Renal cortical epithelial cell (primary cell): ENCODE measurements around the gene PSMD8. TPM values are rescaled to one million over a fixed set of nuclear protein-coding genes. Genes with fewer than 3 reads are reported as not detected.
A peak's percentile ranks its signal among the peaks of the same experiment; 100 is the strongest.
"Not testable (repeated sequence)": the region's sequence is repeated elsewhere in the genome, so short reads cannot be mapped to it uniquely, and the experiment has no call there.

Source experiments
- DNase-seq: peaks from one replicate; pipeline ENCODE4 v3.0.0-alpha.2; 2011; ENCODE audit warnings: low read depth
- total RNA-seq: library from RNA; depleted of rRNA; stranded (reverse); fragments of >200 nt; gene quantifications from 2 replicates; pipeline ENCODE4 v1.2.3, GENCODE V29; 2014

Gene PSMD8
- total RNA-seq, 1 donor from 2014 or later: 206 TPM

- DNase-seq: peak; percentile 10
Measured at GRCh38 chr19:38362076-38362945, 12.1 kb upstream of the PSMD8 start.

DNA sequence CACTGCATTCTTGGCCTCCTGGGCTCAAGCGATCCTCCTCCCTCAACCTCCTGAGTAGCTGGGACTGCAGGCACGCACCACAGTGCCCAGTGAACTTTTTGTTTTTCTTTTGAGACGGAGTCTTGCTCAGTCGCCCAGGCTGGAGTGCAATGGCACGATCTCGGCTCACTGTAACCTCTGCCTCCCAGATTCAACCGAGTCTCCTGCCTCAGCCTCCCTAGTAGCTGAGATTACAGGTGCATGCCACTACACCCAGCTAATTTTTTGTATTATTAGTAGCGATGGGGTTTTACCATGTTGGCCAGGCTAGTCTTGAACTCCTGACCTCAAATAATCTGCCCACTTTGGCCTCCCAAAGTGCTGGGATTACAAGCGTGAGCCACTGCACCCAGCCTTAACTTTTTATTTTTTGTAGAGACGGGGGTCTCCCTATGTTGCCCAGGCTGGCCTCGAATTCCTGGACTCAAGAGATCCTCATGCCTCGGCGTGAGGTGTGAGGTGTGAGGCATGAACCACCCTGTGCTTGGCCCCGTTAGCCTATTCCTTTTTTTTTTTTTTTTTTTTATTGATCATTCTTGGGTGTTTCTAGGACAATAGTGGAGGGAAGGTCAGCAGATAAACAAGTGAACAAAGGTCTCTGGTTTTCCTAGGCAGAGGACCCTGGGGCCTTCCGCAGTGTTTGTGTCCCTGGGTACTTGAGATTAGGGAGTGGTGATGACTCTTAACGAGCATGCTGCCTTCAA is 11.3 kb upstream of the PSMD8 start:
- not testable (repeated sequence) for DNase-seq

GRCh38 chr19:38367041-38367440 is 7.3 kb upstream of the PSMD8 start:
- no peak for DNase-seq

- no peak for DNase-seq
Measured at GRCh38 chr19:38369584-38369983, 4.8 kb upstream of the PSMD8 start.

- no peak for DNase-seq
Measured at GRCh38 chr19:38370299-38370698, 4.1 kb upstream of the PSMD8 start.

DNA sequence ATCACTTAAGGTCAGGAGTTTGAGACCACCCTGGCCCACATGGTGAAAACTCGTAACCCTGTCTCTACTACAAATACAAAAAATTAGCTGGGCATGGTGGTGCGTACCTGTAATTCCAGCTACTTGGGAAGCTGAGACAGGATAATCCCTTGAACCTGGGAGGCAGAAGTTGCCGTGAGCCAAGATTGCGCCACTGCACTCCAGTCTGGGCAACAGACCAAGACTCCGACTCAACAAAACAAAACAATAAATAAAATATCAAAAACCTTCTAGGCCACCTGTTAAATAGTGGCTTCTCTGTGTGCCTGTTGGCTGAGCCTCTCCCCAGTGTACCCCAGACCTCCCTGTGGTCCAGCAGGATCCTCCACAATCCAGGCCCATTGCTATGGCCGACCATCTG is 3.3 kb upstream of the PSMD8 start:
- DNase-seq: no peak

GRCh38 chr19:38373907-38374331 is 452 bp upstream of the PSMD8 start:
- DNase-seq: no peak

- no peak for DNase-seq
Measured at GRCh38 chr19:38375098-38375493, 725 bp downstream of the PSMD8 start.

- DNase-seq: peak; percentile 38
Measured at GRCh38 chr19:38375748-38376147, 1.4 kb downstream of the PSMD8 start.

- no peak for DNase-seq
Measured at GRCh38 chr19:38376576-38376975, 2.2 kb downstream of the PSMD8 start.

GRCh38 chr19:38377052-38377451 is 2.7 kb downstream of the PSMD8 start:
- DNase-seq: no peak

DNA sequence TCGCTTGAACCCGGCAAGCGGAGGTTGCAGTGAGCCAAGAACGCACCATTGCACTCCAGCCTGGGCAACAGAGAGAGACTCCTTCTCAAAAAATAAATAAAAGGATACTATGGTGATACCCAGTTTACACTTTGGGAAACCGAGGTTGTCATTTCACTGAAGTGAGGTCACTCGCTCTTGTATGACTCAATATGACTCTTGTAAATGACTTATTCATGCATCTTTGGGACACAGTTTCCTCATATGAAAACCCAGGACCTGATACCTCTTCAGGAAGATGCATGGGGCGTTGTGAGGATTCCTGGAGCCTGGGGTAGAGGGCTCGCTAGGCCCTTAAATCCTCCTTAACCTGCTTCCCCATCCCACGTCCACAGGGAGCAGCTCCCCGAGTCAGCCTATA is 4.5 kb downstream of the PSMD8 start:
- no peak for DNase-seq

DNA sequence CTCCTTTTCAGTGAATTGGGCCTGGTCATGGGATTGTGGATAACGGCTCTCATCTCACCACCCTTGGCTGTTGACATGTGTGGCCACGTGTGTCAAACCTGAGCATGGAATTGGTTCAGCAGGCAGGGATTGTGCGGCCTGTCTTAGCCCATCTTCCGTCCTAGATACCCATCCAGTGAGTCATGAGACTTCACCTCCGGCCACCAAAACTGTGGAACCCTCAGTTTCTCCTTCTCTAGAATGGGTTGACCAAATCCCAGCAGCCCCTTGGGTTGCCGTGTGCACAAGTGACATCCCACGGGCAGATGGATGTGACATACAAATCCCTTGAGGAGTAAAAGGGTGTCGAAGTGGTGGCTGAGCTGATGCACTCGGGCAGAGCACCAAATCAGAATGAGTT is 6.8 kb downstream of the PSMD8 start:
- DNase-seq: no peak

DNA sequence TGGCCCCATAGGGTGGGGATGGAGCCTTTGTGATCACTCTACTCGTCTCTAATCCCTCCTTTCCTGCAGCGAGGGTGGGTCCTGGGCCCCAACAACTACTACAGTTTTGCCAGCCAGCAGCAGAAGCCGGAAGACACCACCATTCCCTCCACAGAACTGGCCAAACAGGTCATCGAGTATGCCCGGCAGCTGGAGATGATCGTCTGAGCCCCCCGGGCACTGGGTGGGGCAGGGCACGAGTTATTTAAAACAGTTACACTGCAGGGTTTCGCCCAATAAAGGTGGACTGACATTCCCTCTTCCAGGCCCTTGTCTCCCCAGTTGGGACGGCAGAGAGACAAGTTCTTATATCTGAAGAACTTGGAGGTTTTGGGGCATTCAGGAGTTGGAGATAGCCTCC is 8.8 kb downstream of the PSMD8 start:
- no peak for DNase-seq

DNA sequence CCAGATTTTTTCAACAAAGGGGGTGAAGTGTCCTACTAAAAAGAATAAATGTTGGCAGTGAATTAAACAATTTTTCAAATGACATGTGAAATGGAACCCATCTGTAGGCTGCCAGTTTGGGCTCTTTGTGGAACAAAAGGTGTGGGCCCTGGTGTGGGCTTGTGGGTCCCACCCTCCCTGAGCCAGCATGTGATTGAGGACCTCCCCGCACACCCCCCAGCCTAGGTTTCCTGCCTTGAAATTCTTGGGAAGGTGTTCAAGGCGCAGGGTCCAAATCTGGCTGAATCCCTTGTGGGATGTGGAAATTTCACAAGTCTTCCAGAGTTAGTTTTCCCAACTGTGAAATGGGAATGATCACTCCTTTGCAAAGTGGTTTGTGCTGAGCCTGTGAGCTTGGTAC is 9.4 kb downstream of the PSMD8 start:
- no peak for DNase-seq

GRCh38 chr19:38384209-38385027 is 10.0 kb downstream of the PSMD8 start:
- no peak for DNase-seq

- DNase-seq: no peak
Measured at GRCh38 chr19:38385057-38385803, 10.9 kb downstream of the PSMD8 start.

GRCh38 chr19:38385804-38386257 is 11.5 kb downstream of the PSMD8 start:
- no peak for DNase-seq

DNA sequence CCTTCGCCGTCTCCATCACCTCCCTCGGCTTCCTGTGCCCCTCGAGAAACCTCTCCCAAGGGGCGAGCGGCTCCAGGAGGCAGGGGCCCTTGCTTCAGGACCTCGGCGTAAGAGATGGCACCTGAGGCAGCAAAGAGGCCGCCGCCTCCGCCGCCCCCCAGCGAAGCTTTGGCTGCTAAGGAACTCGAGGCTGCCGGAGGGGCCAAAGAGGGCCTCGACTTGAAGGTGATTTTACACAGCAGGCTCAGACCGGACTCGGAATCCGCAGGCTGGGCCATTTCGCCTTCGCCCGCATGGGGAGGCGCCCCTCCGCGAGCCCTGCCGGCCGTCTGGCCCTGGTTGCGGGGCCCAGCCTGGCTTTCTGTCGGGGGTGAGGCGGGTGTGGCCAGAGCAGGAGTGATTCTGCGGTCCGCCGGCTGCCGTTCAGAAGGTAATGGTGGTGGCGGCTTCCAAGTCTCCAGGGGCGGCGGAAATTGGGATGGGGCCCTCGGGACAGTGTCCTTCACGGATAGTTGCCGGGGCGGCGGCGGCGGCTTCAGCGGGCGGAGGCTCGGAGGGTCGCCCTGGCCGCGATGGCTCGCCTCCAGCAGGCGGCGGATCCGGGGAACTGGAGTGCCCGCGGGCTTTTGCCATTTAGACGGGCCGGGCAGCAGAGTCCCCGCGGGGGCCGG is 12.1 kb downstream of the PSMD8 start:
- no peak for DNase-seq

- DNase-seq: no peak
Measured at GRCh38 chr19:38386971-38387549, 12.7 kb downstream of the PSMD8 start.
